HG02588 (cell line): ENCODE measurements around the gene ENTPD1.
"Not testable (repeated sequence)": the region's sequence is repeated elsewhere in the genome, so short reads cannot be mapped to it uniquely, and the experiment has no call there.

Experiments
- ATAC-seq: cut with Tn5 transposase; IDR thresholded peaks from one replicate; pipeline ENCODE4 v1.9.1; 2021; ENCODE audit warnings: mild to moderate bottlenecking, moderate library complexity; ENCODE audit not compliant: unreplicated experiment

Gene ENTPD1

DNA sequence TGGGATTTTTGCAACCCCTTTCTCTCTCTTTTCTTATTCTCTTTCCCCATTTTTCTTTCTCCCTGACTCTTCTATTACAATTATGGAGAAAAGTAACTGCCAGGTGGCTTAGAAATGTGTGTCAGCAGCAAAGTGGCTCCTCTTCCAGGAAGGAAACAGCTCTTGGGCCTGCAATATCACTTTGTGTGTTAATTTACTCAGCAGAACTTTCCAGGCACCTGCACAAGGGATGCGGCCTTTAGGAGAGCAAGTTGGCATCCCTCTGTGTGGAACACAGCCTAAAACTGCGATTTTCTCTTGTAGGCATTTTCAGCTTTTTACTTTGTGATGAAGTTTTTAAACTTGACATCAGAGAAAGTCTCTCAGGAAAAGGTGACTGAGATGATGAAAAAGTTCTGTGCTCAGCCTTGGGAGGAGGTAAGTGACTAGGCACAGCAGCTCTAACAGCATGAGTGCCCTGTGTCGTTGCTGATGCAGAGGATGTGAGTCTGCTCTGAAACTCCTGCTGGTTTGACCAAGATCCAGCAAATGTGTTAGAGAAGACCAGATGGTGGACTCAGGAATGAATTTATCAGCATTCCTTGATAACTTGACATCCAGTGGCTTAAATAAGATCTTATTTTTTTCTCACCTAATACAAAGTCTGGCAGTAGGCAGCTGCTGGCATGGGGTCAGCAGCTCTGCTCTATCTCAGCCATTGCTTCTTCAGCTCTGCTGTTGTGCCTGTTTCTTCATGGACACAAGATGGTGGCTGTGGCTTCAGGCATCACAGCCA lies 104.4 kb downstream of the ENTPD1 start:
- no peak for ATAC-seq

DNA sequence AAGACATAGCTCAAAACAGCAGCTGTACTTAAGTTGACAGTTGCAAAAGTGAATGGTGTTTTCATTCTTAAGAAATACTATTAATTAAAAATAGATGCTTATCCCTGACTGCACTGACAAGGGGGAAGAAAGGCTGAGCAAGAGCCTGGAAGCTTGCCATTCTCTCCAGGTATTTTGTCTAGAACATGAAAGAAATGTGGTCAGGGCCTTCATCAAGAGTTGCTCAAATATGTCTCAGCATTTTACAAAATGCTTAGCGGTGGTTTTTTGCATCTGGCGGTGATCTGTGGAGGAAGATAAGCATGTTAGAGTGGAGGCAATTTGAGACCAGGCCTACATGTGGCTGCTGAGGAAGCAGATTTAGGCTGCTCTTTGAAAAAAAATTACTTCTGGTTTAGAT lies 105.4 kb downstream of the ENTPD1 start:
- no peak for ATAC-seq

DNA sequence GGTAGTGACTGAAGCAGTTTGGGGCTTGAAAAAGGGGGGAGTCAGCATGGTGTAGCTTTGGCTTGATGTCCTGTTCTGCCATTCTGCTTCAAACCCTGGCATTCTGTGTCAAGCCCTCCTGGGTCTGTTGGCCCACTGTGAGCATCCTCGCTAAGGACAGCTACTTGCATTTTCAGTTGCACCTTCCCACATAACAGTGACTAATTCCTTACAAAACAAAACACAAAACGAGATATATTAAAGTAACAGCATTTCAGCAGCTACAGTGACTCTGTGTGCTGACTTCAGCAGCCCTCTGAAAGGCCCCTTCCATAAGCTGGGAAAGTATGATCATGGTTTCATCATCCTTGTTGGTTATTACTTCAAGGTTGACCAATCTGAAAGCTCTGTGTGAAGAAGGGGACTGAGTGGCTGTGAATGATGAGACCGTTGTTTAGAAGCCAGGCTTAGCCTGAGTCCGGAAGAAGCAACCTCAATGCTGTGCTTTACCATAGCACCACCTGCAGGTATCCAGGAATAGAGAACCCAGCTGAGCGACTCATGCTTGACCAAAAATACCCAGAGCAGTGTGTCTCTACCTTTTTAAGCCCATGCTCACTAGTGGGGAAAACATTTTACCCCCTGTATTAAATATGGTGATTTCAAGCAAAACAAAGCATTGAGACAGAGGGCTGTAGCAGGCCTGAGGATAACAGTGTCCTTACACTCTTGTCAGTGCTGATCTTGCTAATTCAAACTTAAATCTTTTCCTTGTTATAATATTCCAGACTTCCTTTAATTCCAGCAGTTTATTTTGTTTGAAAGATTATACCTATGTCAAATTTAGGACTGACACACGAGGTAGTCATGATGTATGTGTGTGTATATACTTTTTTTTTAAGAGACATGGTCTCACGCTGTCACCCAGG lies 109.2 kb downstream of the ENTPD1 start:
- peak; percentile 92 for ATAC-seq

DNA sequence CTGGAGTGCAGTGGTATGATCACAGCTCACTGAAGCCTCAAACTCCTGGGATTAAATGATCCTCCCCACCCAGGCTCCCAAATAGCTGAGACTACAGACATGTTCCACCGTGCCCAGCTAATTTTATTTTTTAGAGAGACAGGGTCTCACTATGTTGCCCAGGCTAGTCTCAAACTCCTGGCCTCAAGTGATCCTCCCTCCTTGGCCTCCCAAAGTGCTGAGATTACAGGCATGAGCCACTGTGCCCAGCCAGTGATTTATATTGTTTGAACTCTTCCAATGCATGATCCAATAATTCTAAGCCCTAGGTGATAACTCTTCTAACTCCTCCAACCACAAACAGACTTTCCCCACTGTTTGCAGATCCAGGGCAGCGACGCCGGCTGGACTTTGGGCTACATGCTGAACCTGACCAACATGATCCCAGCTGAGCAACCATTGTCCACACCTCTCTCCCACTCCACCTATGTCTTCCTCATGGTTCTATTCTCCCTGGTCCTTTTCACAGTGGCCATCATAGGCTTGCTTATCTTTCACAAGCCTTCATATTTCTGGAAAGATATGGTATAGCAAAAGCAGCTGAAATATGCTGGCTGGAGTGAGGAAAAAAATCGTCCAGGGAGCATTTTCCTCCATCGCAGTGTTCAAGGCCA lies 110.0 kb downstream of the ENTPD1 start:
- no peak for ATAC-seq

DNA sequence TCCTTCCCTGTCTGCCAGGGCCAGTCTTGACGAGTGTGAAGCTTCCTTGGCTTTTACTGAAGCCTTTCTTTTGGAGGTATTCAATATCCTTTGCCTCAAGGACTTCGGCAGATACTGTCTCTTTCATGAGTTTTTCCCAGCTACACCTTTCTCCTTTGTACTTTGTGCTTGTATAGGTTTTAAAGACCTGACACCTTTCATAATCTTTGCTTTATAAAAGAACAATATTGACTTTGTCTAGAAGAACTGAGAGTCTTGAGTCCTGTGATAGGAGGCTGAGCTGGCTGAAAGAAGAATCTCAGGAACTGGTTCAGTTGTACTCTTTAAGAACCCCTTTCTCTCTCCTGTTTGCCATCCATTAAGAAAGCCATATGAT lies 110.5 kb downstream of the ENTPD1 start:
- no peak for ATAC-seq

DNA sequence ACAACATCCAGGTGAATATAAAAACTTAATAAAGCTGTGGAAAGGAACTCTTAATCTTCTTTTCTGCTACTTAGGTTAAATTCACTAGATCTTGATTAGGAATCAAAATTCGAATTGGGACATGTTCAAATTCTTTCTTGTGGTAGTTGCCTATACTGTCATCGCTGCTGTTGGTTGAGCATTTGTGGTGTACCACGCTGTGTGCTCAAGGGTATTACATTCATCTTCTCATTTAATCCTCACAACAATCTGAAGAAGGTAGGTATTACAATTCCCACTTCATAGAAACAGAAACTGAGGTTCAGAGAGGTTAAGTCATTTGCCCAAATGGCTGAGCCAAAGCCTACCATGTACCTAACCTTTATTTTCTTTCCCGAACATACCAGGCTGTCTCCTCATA lies 111.9 kb downstream of the ENTPD1 start:
- no peak for ATAC-seq

DNA sequence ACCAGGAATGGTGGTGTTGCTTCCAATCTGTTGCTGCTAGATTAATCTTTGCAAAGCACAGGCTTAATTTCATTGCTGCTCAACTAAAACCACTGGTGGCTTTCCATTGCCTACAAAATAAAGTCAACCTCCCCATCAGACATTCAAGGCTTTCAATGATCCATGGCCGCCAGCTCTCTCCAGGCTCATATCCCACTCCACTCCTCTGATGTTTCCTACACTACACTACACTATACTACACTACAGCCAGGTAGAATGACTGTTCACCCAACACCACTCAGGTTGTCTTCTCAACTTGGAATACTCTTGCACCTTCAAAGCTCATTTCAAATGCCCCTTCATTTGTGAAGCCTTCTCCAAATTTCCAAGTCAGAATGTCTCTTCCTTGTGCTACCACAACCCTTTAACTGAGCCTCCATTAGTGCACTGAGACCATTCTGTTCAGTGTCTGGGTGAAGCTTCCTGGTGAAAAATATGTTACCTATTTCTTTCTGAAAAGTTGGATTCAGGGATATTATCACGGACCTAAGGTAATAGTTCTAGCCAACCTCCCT lies 116.3 kb downstream of the ENTPD1 start:
- no peak for ATAC-seq

DNA sequence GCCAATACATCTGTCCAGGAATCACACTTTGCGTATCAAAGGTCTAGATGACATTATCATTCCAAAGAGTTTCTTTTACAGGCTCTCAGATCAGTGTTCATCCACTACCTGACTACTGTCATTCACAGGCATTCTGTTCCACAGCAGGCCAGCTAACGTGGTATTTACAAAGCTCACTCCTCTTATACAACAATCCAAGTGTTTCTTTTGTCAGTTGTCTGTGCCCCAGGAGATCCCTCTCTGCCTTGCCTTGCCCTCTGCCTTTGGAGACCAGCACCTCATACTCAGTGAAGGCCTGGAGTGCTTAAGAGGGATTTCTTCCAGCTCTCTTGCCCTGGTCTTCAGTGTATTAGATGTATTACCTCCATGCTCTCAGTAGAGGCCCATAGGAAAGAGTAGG lies 117.2 kb downstream of the ENTPD1 start:
- no peak for ATAC-seq

DNA sequence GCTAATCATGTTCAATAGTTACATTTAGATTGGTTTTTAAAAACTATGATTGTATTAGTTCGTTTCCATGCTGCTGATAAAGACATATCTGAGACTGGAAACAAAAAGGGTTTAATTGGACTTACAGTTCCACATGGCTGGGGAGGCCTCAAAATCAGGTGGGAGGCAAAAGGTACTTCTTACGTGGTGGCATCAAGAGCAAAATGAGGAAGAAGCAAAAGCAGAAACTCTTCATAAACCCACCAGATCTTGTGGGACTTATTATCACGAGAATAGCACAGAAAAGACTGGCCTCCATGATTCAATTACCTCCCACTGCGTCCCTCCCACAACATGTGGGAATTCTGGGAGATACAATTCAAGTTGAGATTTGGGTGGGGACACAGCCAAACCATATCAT lies 117.7 kb downstream of the ENTPD1 start:
- ATAC-seq = no peak

DNA sequence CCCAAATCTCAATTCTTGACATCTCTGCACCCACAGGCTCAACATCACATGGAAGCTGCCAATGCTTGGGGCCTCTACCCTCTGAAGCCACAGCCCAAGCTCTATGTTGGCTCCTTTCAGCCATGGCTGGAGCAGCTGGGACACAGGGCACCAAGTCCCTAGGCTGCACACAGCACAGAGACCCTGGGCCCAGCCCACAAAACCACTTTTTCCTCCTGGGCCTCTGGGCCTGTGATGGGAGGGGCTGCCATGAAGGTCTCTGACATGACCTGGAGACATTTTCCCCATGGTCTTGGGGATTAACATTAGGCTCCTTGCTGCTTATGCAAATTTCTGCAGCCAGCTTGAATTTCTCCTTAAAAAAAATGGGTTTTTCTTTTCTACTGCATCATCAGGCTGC lies 118.8 kb downstream of the ENTPD1 start:
- not testable (repeated sequence) for ATAC-seq

DNA sequence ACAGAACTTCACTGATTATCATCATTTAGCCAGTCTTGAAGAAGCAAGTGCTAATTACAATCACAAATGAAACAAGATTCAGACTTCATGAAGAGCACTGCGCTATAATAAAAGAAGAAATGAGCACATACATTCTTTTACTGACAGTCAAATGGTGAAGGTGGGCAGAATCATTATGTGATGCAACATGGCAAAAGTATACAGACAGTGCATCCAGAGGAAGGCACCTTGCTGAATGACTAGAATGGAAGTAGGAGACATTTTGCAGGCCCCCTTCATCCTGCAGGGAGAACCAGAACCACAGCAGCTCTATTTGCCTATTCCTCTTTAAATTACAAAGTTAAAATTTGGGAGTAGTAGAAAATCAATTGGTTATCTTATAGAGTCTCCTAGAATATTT lies 120.8 kb downstream of the ENTPD1 start:
- ATAC-seq = no peak

DNA sequence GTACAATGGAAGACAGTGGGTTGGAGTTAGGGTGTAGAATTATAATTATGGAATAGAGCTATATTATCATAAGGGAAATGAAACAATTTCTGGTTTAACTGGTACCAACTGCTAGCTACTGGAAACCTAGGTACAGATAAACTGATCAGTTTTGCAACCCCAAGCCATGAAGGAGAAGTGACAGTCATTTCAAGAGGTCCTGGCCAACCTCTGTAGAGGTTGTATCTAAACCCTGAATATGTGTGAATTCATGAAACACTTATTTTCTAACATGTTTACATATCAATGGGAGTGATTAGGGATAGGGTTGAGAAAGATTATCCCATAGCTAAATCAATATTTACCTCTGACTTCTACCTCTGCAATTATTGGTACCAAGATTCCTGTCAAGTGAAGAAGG lies 121.9 kb downstream of the ENTPD1 start:
- no peak for ATAC-seq

DNA sequence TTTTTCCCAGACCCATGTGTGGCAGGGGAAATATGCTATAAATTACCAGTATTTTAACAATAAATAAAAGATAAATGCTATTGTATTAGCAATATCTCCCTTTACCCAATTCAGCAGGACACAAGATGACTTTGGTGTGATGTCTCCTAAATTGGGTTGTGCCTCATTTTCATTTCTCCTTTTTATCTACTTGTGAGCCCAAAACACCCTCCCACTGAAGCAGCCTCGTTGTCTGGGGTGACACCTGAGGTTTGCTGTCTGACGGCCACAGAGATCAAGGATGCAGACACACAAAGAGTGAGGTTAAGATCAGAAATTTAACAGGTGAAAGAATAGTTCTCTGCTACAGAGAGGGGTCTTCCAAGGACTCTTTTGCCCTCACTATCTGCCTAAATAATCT lies 124.7 kb downstream of the ENTPD1 start:
- ATAC-seq = peak; percentile 45

DNA sequence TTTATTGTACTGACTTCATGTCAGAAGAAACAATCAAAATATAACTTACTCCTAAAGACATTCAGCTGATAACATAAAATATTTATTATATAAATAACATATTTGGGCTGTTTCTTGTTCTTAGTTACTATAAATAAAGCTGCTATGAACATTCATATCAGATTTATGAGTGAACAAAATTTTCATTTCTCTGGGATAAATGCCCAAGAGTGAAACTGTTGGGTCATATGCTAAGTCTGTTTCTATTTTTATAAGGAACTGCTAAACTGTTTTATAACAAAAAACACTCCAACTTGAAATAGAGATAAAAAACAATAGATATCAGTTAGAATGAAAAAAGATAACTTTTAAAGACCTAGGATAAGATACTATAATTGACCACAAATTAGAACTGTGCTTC lies 125.4 kb downstream of the ENTPD1 start:
- ATAC-seq = no peak

DNA sequence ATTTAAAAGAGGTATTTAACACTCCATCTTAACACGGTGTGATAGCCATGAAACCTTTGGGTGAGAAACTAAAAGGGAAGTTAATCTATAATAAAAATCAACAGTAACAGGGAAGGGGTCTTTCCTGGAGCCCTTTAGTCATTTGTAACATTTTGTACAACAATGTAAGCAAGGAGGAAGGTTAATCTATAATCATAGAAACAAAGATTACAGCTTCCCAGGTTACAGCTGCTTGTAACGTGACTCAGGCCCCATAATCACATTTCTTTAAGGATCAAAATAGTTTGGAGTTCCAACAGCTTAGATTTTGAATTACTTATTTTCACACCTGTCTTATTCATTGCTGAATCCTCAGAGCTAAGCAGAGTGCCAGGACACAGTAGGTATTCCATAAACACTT lies 133.9 kb downstream of the ENTPD1 start:
- no peak for ATAC-seq

DNA sequence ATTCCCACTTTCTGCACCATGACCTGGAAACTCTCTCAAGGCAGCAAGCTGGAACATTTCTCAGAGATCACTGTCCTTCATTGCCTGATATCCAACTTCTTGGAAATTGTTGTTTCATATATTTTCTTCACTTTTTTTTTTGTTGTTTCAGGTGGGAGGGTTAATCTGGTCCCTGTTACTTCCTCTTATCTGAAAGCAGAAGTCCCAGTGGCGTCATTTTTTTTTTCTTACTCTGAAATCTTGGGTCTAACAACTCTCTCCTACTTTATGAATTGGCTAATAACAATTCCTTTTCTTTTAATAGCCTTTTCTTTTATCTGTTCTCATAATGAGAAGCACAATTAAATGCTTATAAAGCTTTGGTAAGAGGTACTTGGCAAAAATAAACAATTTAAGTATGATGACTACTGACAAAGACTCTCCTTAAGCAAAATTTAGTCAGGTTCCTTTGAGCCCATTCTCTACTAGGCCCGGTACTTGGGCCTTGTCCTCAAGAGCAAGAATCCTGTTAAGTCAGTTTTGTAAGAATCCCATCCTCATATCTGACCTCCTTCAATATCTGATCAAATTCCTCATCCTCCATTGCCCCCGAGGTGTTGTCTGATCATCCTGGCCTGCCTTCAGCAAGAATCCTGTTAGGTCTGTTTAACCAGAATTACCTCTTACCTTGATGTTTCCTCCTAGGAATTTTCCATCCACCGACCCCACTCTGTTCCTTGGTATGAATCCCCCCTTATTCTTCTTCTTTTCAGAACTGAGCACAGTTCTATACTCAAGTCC lies 140.3 kb downstream of the ENTPD1 start:
- no peak for ATAC-seq

DNA sequence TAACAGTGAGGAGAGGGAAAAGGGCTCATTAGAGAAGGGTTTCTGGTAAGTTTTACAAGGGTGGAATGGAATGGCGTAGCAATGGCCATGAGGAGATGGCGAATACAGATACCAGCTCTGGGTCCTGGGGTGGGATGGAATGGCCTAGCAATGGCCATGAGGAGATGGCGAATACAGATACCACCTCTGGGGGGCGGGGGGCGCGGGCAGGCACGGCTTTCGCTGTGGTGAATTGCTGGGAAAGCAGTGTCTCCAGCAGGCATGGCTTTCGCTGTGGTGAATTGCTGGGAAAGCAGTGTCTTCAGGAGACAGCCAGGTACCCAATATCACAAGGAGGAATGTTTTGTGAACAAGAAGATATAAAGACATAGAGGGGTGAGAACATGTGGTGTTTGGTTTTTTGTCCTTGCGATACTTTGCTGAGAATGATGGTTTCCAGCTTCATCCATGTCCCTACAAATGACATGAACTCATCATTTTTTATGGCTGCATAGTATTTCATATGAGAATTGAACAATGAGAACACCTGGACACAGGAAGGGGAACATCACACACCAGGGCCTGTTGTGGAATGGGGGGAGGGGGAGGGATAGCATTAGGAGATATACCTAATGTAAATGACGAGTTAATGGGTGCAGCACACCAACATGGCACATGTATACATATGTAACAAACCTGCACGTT lies 150.1 kb downstream of the ENTPD1 start:
- not testable (repeated sequence) for ATAC-seq

DNA sequence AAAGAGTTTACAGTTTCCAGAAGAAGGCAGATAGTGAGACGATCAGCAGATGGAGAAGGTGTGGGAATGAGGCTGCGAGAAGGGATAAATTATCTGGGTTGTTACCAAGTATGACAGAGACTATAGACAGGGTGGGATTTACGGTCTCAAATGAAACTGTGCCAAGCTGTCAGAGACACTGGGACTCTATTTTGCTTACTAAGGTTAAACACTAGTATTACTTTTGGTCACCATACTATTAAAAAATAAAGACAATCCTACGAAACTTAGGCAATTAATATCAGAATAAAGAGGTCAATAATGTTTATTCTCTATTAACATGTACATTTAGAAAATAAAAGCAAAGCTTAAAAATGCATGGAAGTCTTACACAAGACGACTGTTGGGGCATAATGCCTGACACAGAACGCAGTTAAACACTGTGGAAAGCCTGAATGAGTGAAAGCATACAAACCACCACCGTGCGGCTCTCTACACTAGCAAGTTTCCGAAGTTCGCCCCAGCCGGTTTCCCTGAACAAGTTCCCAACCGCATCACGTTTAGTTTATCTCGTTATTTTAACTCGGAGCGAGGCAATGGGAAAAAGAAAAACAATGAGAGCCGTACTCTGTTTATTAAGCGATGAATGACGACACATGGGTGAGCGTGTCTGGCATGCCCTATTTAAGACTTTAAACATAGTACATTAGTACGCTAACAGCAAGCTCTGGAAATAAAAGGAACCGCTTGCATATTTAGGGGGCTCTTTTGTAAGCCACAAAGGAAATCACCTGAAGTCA lies 150.9 kb downstream of the ENTPD1 start:
- peak; percentile 25 for ATAC-seq
